ENCODE results near the gene CALML6. TPM values are rescaled to one million over a fixed set of nuclear protein-coding genes. Genes with fewer than 3 reads are reported as not detected.
A peak's percentile ranks its signal among the peaks of the same experiment; 100 is the strongest.

The CALML6 gene
- total RNA-seq, 1 donor from 2014 or later: 0.90 TPM

DNA sequence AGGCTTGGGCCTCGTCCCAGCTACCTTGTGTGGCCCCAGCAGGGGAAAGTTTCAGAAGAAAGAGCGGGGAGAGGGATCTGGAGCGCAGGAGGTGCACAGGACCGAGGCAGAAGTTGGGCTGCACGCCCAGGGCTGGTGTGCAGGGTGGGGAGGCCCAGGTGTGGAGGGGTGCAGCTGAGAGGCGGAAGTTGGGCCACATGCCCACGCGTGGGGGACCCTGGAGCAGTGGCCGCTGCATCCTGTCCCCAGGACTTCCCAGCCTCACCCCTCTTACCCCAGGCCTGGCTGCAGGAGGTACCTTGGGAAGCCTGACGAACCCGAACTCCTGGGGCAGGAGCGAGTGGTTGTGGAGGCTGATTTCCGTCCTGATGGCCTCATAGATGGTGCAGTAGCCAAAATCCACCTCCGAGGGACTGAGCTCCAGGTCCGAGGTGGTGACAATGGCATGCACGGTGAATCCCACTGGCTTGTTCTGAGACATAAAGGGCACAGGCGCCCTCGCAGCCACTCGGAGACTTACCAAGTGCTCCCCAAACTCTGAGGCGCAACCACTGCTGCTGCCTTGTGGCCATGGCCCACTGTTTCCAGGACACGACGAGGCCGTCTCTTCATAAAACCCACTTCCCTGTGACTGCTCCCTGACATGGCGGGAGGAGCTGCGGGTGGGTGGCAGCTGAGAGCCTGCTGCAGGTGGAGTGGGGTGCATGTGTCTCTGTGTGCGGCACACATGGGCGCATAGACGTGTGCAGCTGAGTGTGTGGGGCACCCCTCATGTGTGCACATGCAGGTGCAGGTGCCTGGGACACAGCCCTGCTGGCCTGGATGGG, 24.4 kb downstream of the CALML6 start:
- no peak for TF ChIP-seq CTCF (IDR thresholded peaks at IDR 0.05)
- H3K4me1 ChIP-seq: no peaks in the 10 kb centered on the region
- H3K27me3 ChIP-seq: peaks cover 15% of the 10 kb centered on the region
- no peak overlapping the region for H3K27ac ChIP-seq
- DNase-seq (no peak), ATAC-seq (no peak)
- H3K36me3 ChIP-seq: no peaks in the 10 kb centered on the region
- H3K9me3 ChIP-seq: no peaks in the 10 kb centered on the region
- H3K4me3 ChIP-seq: no peak overlapping the region
- intact Hi-C loops (cut with DNase I): no loop called here

- ATAC-seq (no peak), DNase-seq (no peak)
- peaks cover 15% of the 10 kb centered on the region for H3K27me3 ChIP-seq
Measured at GRCh38 chr1:1940123-1940425, 25.0 kb downstream of the CALML6 start.

DNA sequence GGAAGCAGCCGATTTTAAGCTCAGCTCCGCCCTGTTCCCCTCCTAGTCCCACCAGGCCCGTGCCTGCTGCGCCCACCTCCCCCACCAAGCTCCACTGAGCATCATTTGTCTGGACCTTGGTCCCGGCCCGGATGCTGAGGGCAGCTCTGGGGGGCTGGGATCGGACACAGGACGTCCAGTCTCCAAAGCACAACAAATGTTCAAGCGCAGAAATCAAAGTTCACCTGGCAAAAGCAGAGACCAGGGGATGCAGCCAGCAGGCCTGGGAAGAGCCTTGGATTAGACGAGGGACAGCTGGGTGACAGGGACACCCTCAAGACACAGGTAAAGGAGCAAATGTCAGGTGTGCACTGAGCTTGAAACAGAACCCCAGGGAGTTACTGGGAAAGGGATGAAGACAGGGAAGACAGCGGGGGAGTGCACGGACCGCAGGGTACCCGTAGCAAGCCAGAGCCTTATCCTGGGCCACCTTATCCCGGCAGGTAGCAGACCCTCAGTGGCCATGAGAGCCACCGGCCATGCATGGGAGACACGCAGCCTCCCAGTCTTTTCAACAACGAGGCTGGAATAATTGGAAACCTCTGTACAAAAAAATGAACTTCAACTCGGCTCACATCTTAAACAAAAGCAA, 26.3 kb downstream of the CALML6 start:
- ATAC-seq (no peak), DNase-seq (no peak)
- H3K9me3 ChIP-seq: no peaks in the 10 kb centered on the region
- H3K4me1 ChIP-seq: no peaks in the 10 kb centered on the region
- no peak overlapping the region for H3K4me3 ChIP-seq
- intact Hi-C loops (cut with DNase I): no loop called here
- TF ChIP-seq CTCF (IDR thresholded peaks at IDR 0.05): no peak
- peaks cover 15% of the 10 kb centered on the region for H3K27me3 ChIP-seq
- H3K36me3 ChIP-seq: no peaks in the 10 kb centered on the region
- H3K27ac ChIP-seq: no peak overlapping the region

More at GRCh38 chr1:1940123-1940425, 25.0 kb downstream of the CALML6 start:
- intact Hi-C loops (cut with DNase I): no loop called here
- Histone ChIP-seq H3K4me3 (no peak overlapping the region), H3K4me1 (no peaks in the 10 kb centered on the region), H3K9me3 (no peaks in the 10 kb centered on the region), H3K27ac (no peak overlapping the region), H3K36me3 (no peaks in the 10 kb centered on the region)
- TF ChIP-seq CTCF (IDR thresholded peaks at IDR 0.05): no peak

GRCh38 chr1:1941868-1942752, 27.1 kb downstream of the CALML6 start:
- Histone ChIP-seq H3K27ac (no peak overlapping the region), H3K9me3 (no peaks in the 10 kb centered on the region), H3K36me3 (no peaks in the 10 kb centered on the region), H3K27me3 (peaks cover 15% of the 10 kb centered on the region), H3K4me3 (no peak overlapping the region), H3K4me1 (peaks cover 7% of the 10 kb centered on the region)
- TF ChIP-seq CTCF (IDR thresholded peaks at IDR 0.05): no peak
- intact Hi-C loops (cut with DNase I): no loop called here
- DNase-seq (no peak), ATAC-seq (no peak)

DNA sequence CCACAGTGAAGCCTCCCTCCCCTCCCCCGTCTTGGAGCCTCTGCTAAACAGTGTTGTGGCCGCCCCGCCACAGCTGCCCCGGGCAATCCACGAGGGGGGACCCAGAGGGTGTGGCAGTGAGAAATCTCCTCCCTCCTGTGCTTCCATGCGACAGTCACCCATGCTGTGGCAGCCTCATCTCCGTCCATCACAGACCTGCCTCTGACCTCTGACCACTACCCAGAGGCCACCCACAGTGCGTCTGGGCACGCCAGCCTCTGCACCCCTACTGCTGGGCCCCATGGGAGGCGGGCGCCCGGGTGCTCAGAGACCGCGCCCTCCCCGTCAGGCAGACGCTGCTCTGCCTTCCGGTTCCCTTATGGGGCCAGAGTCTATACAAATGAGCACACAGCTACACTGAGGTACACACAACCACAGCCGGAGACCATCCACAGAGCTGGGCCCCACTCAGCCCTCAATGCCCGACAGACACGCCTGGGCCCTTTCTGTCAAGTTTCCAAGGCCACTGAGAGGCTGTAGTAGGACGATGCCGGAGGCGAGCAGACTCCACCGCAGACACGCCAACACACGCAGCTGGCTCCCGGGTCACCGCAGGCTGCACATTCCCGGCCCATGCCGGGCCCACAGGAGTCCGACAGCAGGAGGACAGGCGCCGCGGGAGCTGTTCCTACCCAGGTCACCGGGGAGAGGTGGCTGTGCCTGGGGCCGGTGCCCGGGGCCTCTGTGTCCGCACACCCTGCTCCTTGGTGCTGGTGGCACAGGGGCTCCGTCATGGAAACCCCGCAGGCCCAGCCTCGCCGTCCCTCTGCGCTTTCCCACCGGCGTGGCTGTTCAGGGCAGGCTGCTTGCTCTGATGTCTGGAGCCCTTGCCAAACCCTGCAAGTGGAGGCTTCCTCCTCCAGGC, 27.9 kb downstream of the CALML6 start:
- TF ChIP-seq CTCF (IDR thresholded peaks at IDR 0.05): no peak

More for the DNA sequence above, 27.9 kb downstream of the CALML6 start:
- intact Hi-C loops (cut with DNase I): no loop called here
- ATAC-seq (no peak), DNase-seq (peak; percentile 65)
- H3K9me3 ChIP-seq: no peaks in the 10 kb centered on the region
- H3K27me3 ChIP-seq: peaks cover 15% of the 10 kb centered on the region
- H3K4me1 ChIP-seq: peaks cover 7% of the 10 kb centered on the region
- H3K36me3 ChIP-seq: no peaks in the 10 kb centered on the region
- no peak overlapping the region for H3K27ac ChIP-seq
- no peak overlapping the region for H3K4me3 ChIP-seq
